HepG2 (cell line): ENCODE results near the gene RPE65.

Experiments
- CBFB ChIP-seq: sonication (generic); formaldehyde crosslinking; IDR thresholded peaks from 2 replicates; pipeline ENCODE4 v1.4.0; 2020; ENCODE audit warnings: missing genetic modification reagents
- CTCF ChIP-seq: sonication (generic); formaldehyde crosslinking; IDR thresholded peaks from 2 replicates; pipeline ENCODE4 v1.5.0; 2020; ENCODE audit warnings: mild to moderate bottlenecking, missing genetic modification reagents, moderate library complexity
- EP300 ChIP-seq, 3 experiments: sonication (generic) in 1 of 3; formaldehyde crosslinking in 1 of 3; IDR thresholded peaks; 2 replicates each; pipeline versions ENCODE4 v1.5.1 to v1.6.1; 2011 to 2020; ENCODE audit warnings: low read depth in 2 of 3, low read length in 2 of 3, borderline replicate concordance in 1 of 3, improper control_type of control experiment in 1 of 3, mild to moderate bottlenecking in 1 of 3, missing genetic modification reagents in 1 of 3, moderate library complexity in 1 of 3
- JUND ChIP-seq: sonication (generic); formaldehyde crosslinking; IDR thresholded peaks from 2 replicates; pipeline ENCODE4 v1.8.0; 2022; ENCODE audit warnings: mild to moderate bottlenecking, missing genetic modification reagents
- MXD1 ChIP-seq: sonication (generic); formaldehyde crosslinking; IDR thresholded peaks from 2 replicates; pipeline ENCODE4 v1.4.0; 2020; ENCODE audit warnings: mild to moderate bottlenecking, missing genetic modification reagents
- ZNF10 ChIP-seq: sonication (generic); formaldehyde crosslinking; IDR thresholded peaks from 2 replicates; pipeline ENCODE4 v1.4.0; 2020; ENCODE audit warnings: mild to moderate bottlenecking, low read depth, missing genetic modification reagents, borderline replicate concordance
- ZNF331 ChIP-seq: sonication (generic); formaldehyde crosslinking; IDR thresholded peaks from 2 replicates; pipeline ENCODE4 v1.4.0; 2020; ENCODE audit warnings: missing genetic modification reagents

GRCh38 chr1:68429233-68429808 is 20.4 kb downstream of the RPE65 start:
- no peak for TF ChIP-seq ZNF331 (CRISPR knock-in tag)
- no peak for TF ChIP-seq CTCF (CRISPR knock-in tag)
- no peak for TF ChIP-seq MXD1 (CRISPR knock-in tag)
- no peak for TF ChIP-seq ZNF10
- no peak for TF ChIP-seq CBFB (CRISPR knock-in tag)
- TF ChIP-seq EP300 (IDR thresholded peaks at IDR 0.05; ENCODE audit: low read depth in 2 of 2, low read length in 2 of 2): no peak
- no peak for TF ChIP-seq EP300 (CRISPR knock-in tag; IDR thresholded peaks at IDR 0.05; ENCODE audit: borderline replicate concordance)
- no peak for TF ChIP-seq JUND
